KOPT-K1 (cell line): ENCODE data around the gene KSR2.
"Not testable (repeated sequence)": the region's sequence is repeated elsewhere in the genome, so short reads cannot be mapped to it uniquely, and the experiment has no call there.

Source experiments
- H3K27ac ChIP-seq: fragments of 200-600 bp; sonication (generic); 2 replicates; pipeline ENCODE4 v1.5.1; 2016; ENCODE audit warnings: antibody characterized with exemption, mild to moderate bottlenecking, low read depth, low read length; ENCODE audit not compliant: poor library complexity, severe bottlenecking
- H3K36me3 ChIP-seq: fragments of 200-600 bp; sonication (generic); 2 replicates; pipeline ENCODE4 v1.5.1; 2017; ENCODE audit warnings: antibody characterized with exemption, mild to moderate bottlenecking, low read length, moderate library complexity; ENCODE audit not compliant: insufficient read depth
- H3K9me3 ChIP-seq: fragments of 200-600 bp; sonication (generic); 2 replicates; pipeline ENCODE4 v1.5.1; 2017; ENCODE audit warnings: antibody characterized with exemption, low read length, mild to moderate bottlenecking; ENCODE audit not compliant: insufficient read depth, poor library complexity, severe bottlenecking

KSR2 gene

DNA sequence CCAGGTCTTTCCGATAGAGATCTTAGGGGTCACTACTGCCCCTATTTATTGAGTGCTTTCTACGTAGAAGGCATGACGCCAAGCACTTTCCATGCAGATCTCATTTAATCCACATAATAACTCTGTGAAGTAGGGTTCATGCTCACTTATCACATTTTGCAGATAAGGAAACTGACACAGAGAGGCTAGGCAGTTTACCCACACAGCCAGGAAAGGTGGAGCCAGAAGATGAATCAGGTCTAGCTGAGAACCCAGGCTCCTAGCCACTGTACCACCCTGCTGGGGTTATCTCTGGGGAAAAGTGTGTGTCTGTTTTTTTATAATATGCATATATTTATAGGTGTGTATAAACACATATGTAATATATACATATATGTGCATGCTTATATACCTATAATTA is 83.6 kb downstream of the KSR2 start:
- no peaks in the 10 kb centered on the region for H3K36me3 ChIP-seq
- no peak overlapping the region for H3K27ac ChIP-seq
- H3K9me3 ChIP-seq: no peaks in the 10 kb centered on the region

DNA sequence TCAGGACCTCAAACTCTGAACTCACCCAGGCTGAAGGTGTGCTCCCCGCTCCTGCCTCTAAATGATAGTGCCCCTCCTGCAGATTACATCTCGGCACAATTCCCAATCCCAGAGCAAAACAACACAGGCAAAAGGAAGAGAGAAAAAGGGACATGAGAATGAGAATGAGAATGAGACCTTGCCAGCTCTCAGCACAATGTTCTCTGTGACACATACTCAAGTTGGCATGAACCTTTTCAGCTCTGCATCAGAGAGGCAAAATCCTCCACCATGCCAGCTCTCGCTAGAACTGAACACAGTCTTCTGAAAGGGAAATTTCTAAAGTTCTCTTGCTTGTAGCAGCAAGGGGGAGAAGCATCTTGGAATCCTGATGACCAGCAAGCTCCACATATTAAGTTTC is 84.6 kb downstream of the KSR2 start:
- H3K27ac ChIP-seq: no peak overlapping the region
- H3K9me3 ChIP-seq: no peaks in the 10 kb centered on the region
- H3K36me3 ChIP-seq: no peaks in the 10 kb centered on the region

DNA sequence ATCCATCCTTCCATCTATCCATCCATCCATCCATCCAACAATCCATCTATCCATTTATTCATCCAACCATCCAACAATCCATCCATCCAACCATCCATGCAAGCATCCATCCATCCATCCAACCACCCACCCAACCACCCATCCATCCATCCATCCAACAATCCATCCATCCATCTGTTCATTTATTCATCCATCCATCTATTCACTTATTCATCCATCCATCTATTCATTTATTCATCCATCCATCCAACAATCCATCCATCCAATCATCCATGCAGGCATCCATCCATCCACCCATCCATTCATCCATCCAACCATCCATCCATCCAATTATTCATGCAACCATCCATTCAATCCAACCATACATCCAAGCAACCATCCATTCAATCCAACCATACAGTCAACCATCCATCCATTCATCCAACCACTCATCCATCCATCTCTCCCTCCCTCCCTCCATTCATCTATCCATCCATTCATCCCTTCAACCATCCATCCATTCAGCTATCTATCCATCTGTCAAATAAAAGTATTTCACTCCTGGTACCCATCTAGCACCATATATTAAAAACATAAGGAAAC is 86.1 kb downstream of the KSR2 start:
- Histone ChIP-seq H3K36me3 (no peaks in the 10 kb centered on the region), H3K27ac (no peak overlapping the region)

DNA sequence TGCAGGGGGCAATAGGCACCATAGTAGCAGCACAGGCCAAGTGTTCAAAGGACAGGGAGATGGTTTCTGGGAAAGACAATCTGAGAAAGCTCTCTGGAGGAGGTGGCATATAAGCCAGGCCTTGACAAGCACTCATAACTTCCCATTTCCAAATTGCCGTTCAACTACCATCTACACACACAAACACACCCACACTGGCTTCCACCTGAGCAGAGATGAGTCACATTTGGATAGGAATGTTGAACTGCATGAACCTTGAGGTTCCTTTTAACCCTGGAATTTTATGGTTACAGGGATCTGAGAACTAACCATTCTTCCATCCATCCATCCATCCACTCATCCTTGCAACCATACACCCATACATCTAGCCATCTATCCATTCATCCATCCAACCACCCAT is 86.6 kb downstream of the KSR2 start:
- Histone ChIP-seq H3K36me3 (no peaks in the 10 kb centered on the region), H3K27ac (no peak overlapping the region), H3K9me3 (no peaks in the 10 kb centered on the region)

More for the DNA sequence above, 86.1 kb downstream of the KSR2 start:
- no peaks in the 10 kb centered on the region for H3K9me3 ChIP-seq

DNA sequence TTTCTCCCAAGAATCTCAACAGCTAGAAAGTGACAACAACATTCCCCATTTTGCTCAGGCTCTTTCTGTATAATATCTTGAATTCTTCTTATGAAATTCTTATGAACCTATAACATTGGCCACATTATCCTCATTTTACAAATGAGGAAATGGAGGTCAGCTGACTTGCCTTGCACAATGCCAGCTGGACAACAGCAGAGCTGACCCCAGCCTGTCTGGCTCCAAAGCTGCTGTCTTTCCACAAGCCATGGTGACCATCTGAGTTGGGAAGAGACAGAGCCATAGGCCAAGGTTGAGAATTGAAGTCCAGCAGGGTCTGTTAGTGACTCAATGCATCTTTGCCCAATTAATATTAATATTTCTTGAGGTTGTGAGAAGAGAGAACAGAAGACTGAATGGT is 87.3 kb downstream of the KSR2 start:
- no peak overlapping the region for H3K27ac ChIP-seq
- no peaks in the 10 kb centered on the region for H3K9me3 ChIP-seq
- H3K36me3 ChIP-seq: no peaks in the 10 kb centered on the region

DNA sequence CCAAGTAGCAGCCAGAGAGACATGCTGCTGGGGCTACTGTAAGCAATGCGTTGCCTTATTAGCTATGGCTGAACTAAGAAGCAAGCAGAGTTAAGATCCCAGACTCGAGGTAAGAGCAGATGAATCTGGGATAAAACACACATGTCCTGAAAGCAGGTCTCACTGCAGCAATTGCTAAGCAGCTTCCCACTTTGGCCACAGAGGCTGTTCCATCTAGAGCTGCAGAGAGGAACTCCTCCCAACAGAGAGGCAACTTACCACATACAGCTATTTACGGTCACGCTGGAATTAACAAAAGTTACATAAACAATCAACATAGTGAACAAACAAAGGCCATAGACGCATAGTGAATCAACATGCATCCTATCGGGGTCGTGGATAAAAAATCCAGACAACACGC is 90.2 kb downstream of the KSR2 start:
- no peaks in the 10 kb centered on the region for H3K36me3 ChIP-seq
- no peaks in the 10 kb centered on the region for H3K9me3 ChIP-seq
- H3K27ac ChIP-seq: no peak overlapping the region

DNA sequence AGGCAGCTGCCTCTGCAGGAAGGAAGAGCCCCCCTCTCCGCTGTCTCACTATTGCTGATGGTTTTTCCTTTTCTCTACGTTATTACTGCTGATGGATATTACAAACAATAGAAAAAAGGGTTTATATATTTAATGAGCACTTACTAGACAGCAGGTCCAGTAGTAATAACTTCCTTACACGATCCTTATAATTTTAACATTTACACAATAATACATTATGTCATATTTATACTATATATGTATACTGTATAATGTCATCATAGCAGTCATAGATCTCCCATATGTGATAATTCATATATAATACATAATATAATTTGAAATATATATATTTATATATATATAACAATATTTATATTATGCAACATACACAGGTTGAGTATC is 92.4 kb downstream of the KSR2 start:
- Histone ChIP-seq H3K36me3 (no peaks in the 10 kb centered on the region), H3K27ac (no peak overlapping the region), H3K9me3 (no peaks in the 10 kb centered on the region)

DNA sequence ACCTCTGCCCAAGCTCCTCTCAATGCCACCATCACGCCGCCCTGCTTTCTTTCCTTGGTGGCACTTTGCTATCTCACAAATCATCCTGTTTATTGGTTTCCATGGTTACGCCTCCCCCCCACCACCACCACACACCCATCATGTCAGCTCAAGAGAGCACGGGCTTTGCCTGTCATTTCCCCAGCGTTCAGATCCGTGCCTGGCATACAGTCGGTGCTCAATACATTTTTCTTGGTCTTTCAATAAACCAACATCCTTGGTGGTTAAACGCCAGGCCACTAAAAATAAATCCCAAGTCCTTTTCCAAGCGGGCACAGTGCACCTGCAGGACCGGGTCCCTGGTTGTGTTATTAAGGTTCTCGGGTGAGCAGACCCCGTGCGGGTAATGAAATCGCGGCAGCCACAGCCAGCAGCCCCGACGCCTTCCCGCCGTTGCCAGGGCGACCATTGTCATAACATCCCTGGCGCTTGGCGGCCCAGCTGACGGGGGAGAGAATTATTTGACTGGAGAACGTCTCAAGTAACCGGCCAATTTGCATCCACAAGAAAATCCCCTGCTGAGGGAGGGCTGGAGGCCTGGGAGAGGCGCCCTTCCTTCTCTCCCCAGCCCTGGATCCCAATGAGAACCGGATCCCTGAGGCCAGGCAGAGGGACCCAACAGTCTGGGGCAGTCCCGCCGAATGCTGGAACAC is 92.9 kb downstream of the KSR2 start:
- H3K27ac ChIP-seq: no peak overlapping the region
- no peaks in the 10 kb centered on the region for H3K36me3 ChIP-seq
- H3K9me3 ChIP-seq: no peaks in the 10 kb centered on the region

DNA sequence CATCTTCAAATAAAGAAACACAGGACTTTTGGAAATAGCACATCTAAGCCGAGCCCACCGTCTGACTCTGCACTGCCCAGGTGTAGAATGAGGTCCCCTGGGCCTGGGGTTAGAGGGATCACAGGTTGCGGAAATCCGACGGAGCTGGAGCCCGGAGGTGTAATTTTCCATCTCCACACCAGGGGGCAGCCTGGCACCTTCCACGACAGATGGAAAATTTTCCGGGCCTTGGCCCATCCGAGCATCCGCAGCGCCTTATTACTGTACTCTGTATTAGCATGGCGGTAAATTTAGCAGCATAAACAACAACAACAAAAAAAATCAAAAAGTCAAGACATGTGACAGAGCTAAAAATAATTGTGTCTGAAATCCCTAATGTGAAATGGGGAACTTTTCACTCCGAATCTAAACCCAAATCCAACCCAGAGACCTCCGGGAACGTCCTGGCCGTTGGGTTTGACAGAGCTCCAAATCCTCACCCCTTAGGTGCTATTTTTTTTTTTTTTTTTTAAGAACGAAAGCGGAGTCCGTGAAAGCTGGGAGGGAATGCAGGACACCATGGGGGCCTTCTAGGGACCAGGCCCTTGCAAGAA is 93.9 kb downstream of the KSR2 start:
- no peaks in the 10 kb centered on the region for H3K9me3 ChIP-seq
- no peak overlapping the region for H3K27ac ChIP-seq
- H3K36me3 ChIP-seq: no peaks in the 10 kb centered on the region

DNA sequence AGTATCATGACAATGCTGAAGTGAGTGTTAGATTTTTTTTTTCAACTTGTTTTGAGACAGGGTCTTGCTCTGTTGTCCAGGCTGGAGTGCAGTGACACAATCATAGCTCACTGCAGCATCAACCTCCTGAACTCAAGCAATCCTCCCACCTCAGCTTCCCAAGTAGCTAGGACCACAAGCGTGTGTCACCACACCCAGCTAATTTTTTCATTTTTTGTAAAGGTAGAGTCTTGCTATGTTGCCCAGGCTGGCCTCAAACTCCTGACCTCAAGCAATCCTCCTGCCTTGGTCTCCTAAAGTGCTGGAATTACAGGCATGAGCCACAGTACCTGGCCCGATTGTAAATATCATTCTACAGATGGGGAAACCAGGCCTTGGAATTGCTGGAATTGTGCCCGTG is 94.6 kb downstream of the KSR2 start:
- H3K36me3 ChIP-seq, H3K27ac ChIP-seq, H3K9me3 ChIP-seq: not testable (repeated sequence)

DNA sequence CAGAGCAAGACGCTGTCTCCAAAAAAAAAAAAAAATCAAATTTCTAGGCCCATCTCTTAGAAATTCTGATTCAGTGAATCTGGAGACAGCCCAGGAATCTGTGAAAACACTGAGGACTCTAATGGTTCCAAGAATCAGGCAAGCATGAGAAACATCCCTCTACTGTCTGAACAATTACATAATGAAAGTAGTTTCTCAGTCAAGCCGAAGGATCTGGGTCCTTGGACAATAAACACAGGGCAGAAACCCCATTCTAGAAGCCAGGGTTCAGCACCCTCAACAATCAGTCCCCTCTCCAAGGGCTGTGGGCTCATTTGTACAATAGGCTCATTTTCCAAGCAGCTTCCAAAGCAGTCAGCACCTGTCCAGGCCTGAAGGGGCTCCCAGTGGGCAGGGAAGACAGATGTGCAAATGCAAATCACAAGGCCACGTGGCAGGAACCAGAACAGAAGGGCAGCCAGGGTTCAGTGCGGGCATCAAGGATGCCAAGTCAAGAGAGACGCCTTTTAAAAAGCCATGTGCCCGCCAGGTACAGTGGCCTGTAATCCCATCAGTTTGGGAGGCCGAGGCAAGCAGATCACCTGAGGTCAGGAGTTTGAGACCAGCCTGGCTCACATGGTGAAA is 96.1 kb downstream of the KSR2 start:
- H3K36me3 ChIP-seq: no peaks in the 10 kb centered on the region
- no peaks in the 10 kb centered on the region for H3K9me3 ChIP-seq

DNA sequence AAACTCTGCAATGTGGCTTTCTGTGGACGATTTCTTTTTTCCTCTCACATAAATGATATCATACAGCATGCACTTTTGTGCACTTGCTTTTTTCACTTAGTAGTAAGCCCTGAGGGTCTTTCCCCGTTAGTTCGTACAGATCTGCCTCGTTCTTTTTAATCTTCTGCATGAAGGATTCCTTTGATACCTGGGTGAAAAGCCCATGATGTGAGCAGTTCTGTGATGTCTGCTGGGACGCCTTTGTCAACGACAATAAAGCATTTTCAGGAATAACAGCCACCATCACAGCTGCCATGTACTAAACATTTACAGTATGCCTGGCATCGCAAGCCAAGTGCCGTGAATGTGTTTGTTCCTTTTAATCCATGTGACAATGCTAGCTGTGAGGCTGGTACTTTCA is 99.2 kb downstream of the KSR2 start:
- H3K36me3 ChIP-seq: no peaks in the 10 kb centered on the region
- no peaks in the 10 kb centered on the region for H3K9me3 ChIP-seq
- no peak overlapping the region for H3K27ac ChIP-seq

More for the DNA sequence above, 96.1 kb downstream of the KSR2 start:
- no peak overlapping the region for H3K27ac ChIP-seq

DNA sequence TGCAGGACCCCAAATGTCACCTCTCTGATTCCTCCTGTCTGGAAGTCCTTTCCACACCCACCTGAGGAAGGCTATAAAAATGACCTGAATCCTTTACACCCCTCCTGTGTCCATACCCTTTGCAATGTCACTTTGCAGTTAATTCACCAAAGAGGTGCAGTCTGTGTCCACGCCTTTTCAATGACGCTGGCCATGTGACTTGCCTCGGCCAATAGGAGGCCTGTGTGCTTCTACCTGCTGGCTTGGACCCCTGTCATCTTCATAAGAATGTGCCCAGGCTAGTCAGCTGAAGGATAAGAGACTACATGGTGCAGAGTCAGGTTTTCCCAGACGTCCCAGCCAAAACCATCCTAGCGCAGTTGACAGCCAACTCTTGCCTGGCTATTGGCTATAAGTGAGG is 101.4 kb downstream of the KSR2 start:
- Histone ChIP-seq H3K36me3 (no peaks in the 10 kb centered on the region), H3K27ac (no peak overlapping the region), H3K9me3 (peaks cover 5% of the 10 kb centered on the region)

DNA sequence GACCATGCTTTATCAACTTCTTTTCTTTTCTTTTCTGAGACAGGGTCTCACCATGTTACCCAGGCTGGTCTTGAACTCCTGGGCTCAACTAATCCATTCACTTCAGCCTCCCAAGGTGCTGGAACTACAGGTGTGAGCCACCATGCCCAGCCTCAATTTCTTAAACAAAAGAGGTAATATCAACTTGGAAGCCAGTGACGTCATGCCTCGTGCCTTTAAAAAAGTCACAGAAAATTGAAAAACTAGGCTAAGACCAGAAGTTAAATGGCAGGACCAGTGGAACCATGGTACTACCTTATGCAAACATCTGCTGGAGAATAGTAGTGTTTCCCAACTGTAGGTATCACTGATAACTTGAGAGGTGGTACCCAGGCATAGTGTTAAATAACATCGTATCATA is 103.3 kb downstream of the KSR2 start:
- Histone ChIP-seq H3K27ac (no peak overlapping the region), H3K36me3 (no peaks in the 10 kb centered on the region), H3K9me3 (peaks cover 5% of the 10 kb centered on the region)

DNA sequence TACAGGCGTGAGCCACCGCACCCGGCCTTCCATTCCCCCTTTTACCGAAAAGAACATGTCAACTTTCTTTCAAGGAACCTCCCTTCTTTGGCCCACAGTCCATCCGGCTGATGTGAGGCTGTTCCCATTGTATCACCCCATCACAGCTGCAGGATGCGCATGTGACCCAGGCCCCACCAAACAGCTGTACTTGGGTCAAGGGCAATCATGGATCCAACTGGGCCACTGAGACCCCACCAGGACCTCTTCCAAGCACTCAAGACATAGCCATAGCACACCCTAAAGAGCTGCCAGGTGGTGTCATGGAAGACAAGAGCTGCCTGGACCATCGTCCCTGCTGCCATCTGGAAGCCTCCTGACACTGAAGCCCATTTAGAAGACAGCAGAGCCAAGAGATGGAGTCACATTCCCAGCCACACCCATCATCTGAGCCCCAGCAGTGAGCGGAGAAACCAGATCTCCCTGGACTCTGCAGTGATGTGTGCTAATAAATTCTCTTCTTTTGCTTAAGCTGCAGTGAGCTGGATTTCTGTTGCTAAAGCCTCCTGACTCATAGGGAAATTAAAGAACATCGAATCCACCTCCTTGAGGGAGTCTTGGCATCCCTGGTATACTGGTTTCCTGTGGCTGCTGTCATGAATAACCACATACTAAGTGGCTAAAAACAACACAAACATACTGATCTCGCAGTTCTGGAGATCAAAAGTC is 105.6 kb downstream of the KSR2 start:
- Histone ChIP-seq H3K36me3 (no peaks in the 10 kb centered on the region), H3K27ac (no peak overlapping the region), H3K9me3 (peaks cover 5% of the 10 kb centered on the region)
